ENCODE results near the gene PEMT. TPM values are rescaled to one million over a fixed set of nuclear protein-coding genes. Genes with fewer than 3 reads are reported as not detected.

The PEMT gene
- total RNA-seq, 2 donors from 2014 or later: 38.3 to 52.7 TPM

DNA sequence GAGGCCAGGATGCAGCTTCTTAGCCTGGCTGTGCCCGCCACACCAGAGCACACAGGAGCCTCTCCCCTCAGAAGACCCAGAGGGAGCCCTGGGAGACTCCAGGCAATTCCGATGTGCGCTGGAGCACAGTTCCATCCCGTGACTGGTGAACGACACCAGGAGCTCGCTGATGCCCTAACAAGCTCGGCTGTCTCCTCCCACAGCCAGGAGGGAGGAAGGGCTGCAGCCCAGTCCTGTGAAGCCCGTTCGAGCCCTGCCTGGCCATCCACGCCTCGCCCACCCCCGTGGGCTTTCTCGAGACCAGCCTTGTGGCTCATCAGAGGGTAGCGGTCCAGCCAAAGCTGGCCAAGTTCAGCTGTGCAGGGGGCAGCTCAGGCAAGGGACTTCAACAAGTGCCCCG is 73.5 kb downstream of the PEMT start:
- Mint-ChIP-seq H3K27ac (no peak overlapping the region), H3K36me3 (ENCODE audit: low read depth) (no peaks in the 10 kb centered on the region), H3K4me1 (peaks cover 10% of the 10 kb centered on the region), H3K27me3 (ENCODE audit: insufficient read depth) (no peaks in the 10 kb centered on the region), H3K4me3 (no peak overlapping the region), H3K9me3 (no peaks in the 10 kb centered on the region)
- no peak overlapping the region for H3K9ac ChIP-seq (ENCODE audit: extremely low read depth, low read length, poor library complexity, severe bottlenecking)
- TF ChIP-seq, protein P1, sequence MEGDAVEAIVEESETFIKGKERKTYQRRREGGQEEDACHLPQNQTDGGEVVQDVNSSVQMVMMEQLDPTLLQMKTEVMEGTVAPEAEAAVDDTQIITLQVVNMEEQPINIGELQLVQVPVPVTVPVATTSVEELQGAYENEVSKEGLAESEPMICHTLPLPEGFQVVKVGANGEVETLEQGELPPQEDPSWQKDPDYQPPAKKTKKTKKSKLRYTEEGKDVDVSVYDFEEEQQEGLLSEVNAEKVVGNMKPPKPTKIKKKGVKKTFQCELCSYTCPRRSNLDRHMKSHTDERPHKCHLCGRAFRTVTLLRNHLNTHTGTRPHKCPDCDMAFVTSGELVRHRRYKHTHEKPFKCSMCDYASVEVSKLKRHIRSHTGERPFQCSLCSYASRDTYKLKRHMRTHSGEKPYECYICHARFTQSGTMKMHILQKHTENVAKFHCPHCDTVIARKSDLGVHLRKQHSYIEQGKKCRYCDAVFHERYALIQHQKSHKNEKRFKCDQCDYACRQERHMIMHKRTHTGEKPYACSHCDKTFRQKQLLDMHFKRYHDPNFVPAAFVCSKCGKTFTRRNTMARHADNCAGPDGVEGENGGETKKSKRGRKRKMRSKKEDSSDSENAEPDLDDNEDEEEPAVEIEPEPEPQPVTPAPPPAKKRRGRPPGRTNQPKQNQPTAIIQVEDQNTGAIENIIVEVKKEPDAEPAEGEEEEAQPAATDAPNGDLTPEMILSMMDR (conservative IDR thresholded peaks at IDR 0.05): no peak
- H3K36me3 ChIP-seq (ENCODE audit: control insufficient read depth, insufficient read depth, low read length): no peaks in the 10 kb centered on the region
- no peak overlapping the region for H3K4me3 ChIP-seq (ENCODE audit: low read length)
- no peaks in the 10 kb centered on the region for H3K27me3 ChIP-seq (ENCODE audit: control insufficient read depth, insufficient read depth, low read length, poor library complexity, severe bottlenecking)
- no peaks in the 10 kb centered on the region for H3K9me3 ChIP-seq (ENCODE audit: control insufficient read depth, low read length)
- H3K4me1 ChIP-seq (ENCODE audit: control insufficient read depth, insufficient read depth, low read length): peaks cover 8% of the 10 kb centered on the region
- no peak overlapping the region for H3K27ac ChIP-seq (ENCODE audit: low read depth, low read length)
- WGBS, 2 experiments (ENCODE audit: insufficient coverage in 1 of 2, insufficient read length in 1 of 2): 78 to 84% methylated on average over 8 to 15 of the region's 15 CpGs
- no peak for DNase-seq

DNA sequence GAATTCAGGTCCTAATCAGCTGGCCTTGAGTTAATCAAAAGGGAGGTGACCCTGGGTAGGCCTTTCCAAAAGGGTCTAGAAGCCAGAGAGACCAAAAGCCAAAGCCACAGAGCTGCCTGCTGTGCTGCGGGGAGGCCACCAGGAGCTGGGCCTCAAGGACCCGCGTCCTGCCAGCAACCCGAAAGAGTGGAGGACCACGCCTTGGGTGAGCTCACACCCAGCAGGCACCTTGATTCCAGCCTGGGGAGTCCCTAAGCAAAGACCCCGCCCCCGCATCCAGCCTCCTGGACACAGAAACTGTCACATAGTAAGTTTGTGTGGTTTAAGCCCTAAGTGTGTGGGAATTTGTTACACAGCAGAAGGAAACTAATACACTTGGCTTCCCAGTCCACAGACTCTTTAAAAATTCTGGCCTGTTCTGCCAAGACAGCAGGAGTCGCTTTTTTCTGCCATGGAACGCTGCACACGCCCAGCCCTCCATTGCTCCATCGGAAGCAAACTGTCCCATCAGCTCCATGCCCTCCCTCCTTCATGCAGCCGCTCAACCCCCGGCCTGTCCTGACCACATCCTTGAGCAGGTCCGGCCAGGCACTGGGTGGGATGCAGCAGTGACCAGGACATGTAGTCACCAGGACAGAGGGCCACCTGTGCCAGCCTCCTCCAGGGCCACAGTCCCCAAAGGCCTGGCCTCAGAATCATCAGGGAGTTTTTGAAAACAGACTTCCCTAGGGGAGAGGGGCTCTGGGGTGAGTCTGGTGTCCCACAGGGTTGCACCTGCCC is 74.4 kb downstream of the PEMT start:
- Histone ChIP-seq H3K9ac (ENCODE audit: extremely low read depth, low read length, poor library complexity, severe bottlenecking) (no peak overlapping the region), H3K27me3 (ENCODE audit: control insufficient read depth, insufficient read depth, low read length, poor library complexity, severe bottlenecking) (no peaks in the 10 kb centered on the region), H3K4me3 (ENCODE audit: low read length) (no peak overlapping the region), H3K9me3 (ENCODE audit: control insufficient read depth, low read length) (no peaks in the 10 kb centered on the region), H3K4me1 (ENCODE audit: control insufficient read depth, insufficient read depth, low read length) (no peaks in the 10 kb centered on the region), H3K36me3 (ENCODE audit: control insufficient read depth, insufficient read depth, low read length) (no peaks in the 10 kb centered on the region), H3K27ac (ENCODE audit: low read depth, low read length) (no peak overlapping the region)
- Mint-ChIP-seq H3K4me3 (no peak overlapping the region), H3K27me3 (ENCODE audit: insufficient read depth) (no peaks in the 10 kb centered on the region), H3K9me3 (no peaks in the 10 kb centered on the region), H3K4me1 (peaks cover 1% of the 10 kb centered on the region), H3K27ac (peak overlapping the region; percentile 64), H3K36me3 (ENCODE audit: low read depth) (no peaks in the 10 kb centered on the region)
- TF ChIP-seq, protein P1 (conservative IDR thresholded peaks at IDR 0.05): peak; percentile 16
- DNase-seq: no peak
- 85 to 89% methylated on average over 14 of the region's 14 CpGs for WGBS, 2 experiments (ENCODE audit: insufficient coverage in 1 of 2, insufficient read length in 1 of 2)

DNA sequence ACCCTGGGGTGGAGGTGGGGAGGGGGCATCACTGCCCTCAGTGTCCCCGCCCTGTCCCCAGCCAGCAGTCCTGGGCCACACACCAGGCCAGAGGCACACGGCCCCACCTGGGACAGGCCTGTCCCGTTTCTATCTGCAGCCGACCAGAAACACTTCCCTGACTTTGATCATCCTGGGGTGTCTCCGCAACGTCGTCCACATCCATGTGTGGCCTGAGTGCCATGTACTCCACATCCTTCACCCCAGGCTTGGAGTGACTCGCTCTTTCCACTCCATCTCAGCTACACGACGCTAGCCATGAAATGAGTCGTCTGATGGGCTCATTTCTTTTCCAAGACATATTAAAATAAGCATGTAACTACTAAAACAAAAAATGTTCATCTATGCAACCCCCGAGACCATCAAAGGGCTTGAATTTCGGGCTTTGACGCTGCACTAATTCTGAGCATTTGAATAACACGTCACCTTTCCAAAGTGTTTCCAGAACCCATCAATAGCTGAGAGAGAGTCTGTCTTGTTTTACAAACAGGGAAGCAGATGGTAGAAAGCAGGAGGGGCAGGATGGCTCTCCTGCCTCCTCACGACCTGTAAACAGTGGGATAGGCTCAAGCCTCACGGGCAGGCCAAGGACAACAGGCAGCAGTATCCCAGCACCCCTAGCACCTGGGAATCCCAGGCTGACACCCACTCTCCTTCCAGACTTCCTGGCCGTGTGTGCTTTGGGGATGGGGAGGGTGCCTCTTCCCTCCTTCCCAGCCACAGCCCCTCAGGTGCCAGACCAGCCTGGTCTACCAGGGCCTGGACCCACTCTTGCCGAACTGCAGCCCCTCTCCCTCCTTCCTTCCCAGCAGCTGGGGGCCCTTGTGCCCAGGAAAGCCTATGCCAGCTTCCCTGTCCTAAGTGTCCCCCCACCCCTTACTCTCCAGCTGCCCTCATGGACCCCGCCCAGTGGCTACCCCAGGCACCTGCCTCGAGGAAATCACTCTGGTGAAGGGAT is 75.3 kb downstream of the PEMT start:
- Mint-ChIP-seq H3K36me3 (ENCODE audit: low read depth) (no peaks in the 10 kb centered on the region), H3K4me1 (no peaks in the 10 kb centered on the region), H3K27me3 (ENCODE audit: insufficient read depth) (no peaks in the 10 kb centered on the region), H3K9me3 (no peaks in the 10 kb centered on the region), H3K4me3 (no peak overlapping the region), H3K27ac (peak overlapping the region; percentile 64)
- H3K4me3 ChIP-seq (ENCODE audit: low read length): no peak overlapping the region
- no peaks in the 10 kb centered on the region for H3K36me3 ChIP-seq (ENCODE audit: control insufficient read depth, insufficient read depth, low read length)
- H3K27me3 ChIP-seq (ENCODE audit: control insufficient read depth, insufficient read depth, low read length, poor library complexity, severe bottlenecking): no peaks in the 10 kb centered on the region
- H3K27ac ChIP-seq (ENCODE audit: low read depth, low read length): no peak overlapping the region
- WGBS, 2 experiments (ENCODE audit: insufficient coverage in 1 of 2, insufficient read length in 1 of 2): 91% methylated on average over 13 to 21 of the region's 21 CpGs
- no peaks in the 10 kb centered on the region for H3K9me3 ChIP-seq (ENCODE audit: control insufficient read depth, low read length)
- H3K9ac ChIP-seq (ENCODE audit: extremely low read depth, low read length, poor library complexity, severe bottlenecking): no peak overlapping the region
- H3K4me1 ChIP-seq (ENCODE audit: control insufficient read depth, insufficient read depth, low read length): no peaks in the 10 kb centered on the region
- no peak for DNase-seq
- TF ChIP-seq, protein P1 (conservative IDR thresholded peaks at IDR 0.05): no peak
